ENCODE measurements around the gene EDC4. TPM values are rescaled to one million over a fixed set of nuclear protein-coding genes. Genes with fewer than 3 reads are reported as not detected.

Gene EDC4
- polyA plus RNA-seq, 1 experiment, result 18.7 TPM

GRCh38 chr16:67868290-67868689 lies 4.6 kb upstream of the EDC4 start:
- TF ChIP-seq CTCF (IDR thresholded peaks at IDR 0.05; ENCODE audit: low read depth, low read length), result no peak
- ChIA-PET POLR2A (no interaction called here), CTCF (no interaction called here)
- DNase-seq (ENCODE audit: low read depth, low spot score), result no peak
- H3K27ac ChIP-seq (ENCODE audit: low read depth, low read length), result no peak overlapping the region
- H3K9me3 ChIP-seq (ENCODE audit: control insufficient read depth, insufficient read depth, low read length), result no peaks in the 10 kb centered on the region; the same call in 1 of the 2 replicates
- no peaks in the 10 kb centered on the region for H3K27me3 ChIP-seq (ENCODE audit: control insufficient read depth, insufficient read depth, low read length)
- H3K4me3 ChIP-seq (ENCODE audit: low read depth, low read length), result no peak overlapping the region

DNA sequence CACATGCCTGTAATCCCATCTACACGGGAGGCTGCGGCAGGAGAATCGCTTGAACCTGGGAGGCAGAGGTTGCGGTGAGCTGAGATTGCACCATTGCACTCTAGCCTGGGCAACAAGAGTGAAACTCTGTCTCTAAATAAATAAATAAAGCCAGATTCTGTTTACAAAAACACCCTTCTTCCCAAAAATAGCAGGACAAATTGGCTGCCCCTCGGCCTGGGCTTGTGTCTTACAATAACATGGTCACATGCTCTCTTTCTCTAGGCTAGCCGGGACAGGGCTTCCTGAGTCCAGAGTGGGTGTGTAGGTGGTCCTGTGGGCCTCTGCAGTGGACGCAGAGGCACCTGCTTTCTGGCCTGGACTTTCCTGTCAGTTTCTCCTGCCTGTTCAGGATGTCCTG lies 3.2 kb upstream of the EDC4 start:
- DNase-seq (ENCODE audit: low read depth, low spot score), result no peak
- TF ChIP-seq CTCF (IDR thresholded peaks at IDR 0.05; ENCODE audit: low read depth, low read length), result no peak
- no peak overlapping the region for H3K4me3 ChIP-seq (ENCODE audit: low read depth, low read length)
- H3K27me3 ChIP-seq (ENCODE audit: control insufficient read depth, insufficient read depth, low read length), result no peaks in the 10 kb centered on the region
- CTCF ChIA-PET, result no interaction called here
- H3K27ac ChIP-seq (ENCODE audit: low read depth, low read length), result no peak overlapping the region
- H3K9me3 ChIP-seq (ENCODE audit: control insufficient read depth, insufficient read depth, low read length), result no peaks in the 10 kb centered on the region; the same call in 1 of the 2 replicates
- POLR2A ChIA-PET, result no interaction called here

GRCh38 chr16:67871256-67871655 lies 1.6 kb upstream of the EDC4 start:
- DNase-seq (ENCODE audit: low read depth, low spot score), result no peak
- ChIA-PET POLR2A (interaction anchor here (1.0 kb wide), 1 partner anchor 8 kb away, joined by 3 read pairs; no protein-coding TSS in a partner anchor), CTCF (interaction anchor here (0.8 to 1.7 kb wide), 3 partner anchors 13 to 351 kb away, joined by 3 to 7 read pairs (median 4); partner anchors contain the start of gene NRN1L)
- no peak for TF ChIP-seq CTCF (IDR thresholded peaks at IDR 0.05; ENCODE audit: low read depth, low read length)
- no peaks in the 10 kb centered on the region for H3K27me3 ChIP-seq (ENCODE audit: control insufficient read depth, insufficient read depth, low read length)
- H3K27ac ChIP-seq (ENCODE audit: low read depth, low read length), result no peak overlapping the region
- no peaks in the 10 kb centered on the region; the same call in 1 of the 2 replicates for H3K9me3 ChIP-seq (ENCODE audit: control insufficient read depth, insufficient read depth, low read length)
- no peak overlapping the region for H3K4me3 ChIP-seq (ENCODE audit: low read depth, low read length)

GRCh38 chr16:67872131-67872630 lies 671 bp upstream of the EDC4 start:
- Histone ChIP-seq H3K27me3 (ENCODE audit: control insufficient read depth, insufficient read depth, low read length) (no peaks in the 10 kb centered on the region), H3K4me3 (ENCODE audit: low read depth, low read length) (no peak overlapping the region), H3K9me3 (ENCODE audit: control insufficient read depth, insufficient read depth, low read length) (no peaks in the 10 kb centered on the region; the same call in 1 of the 2 replicates), H3K27ac (ENCODE audit: low read depth, low read length) (peak overlapping the region; percentile 57)
- no peak for TF ChIP-seq CTCF (IDR thresholded peaks at IDR 0.05; ENCODE audit: low read depth, low read length)
- ChIA-PET POLR2A (interaction anchor here (0.6 to 1.0 kb wide), 2 partner anchors 9 to 19 kb away, joined by 3 to 4 read pairs; no protein-coding TSS in a partner anchor), CTCF (interaction anchor here (0.5 to 1.7 kb wide), 4 partner anchors 12 to 370 kb away, joined by 3 to 7 read pairs (median 4); partner anchors contain the start of gene NRN1L)
- DNase-seq (ENCODE audit: low read depth, low spot score), result no peak

Data from AG04450 (cell line).